ENCODE data around the gene CLDN7.

The CLDN7 gene, protein sequence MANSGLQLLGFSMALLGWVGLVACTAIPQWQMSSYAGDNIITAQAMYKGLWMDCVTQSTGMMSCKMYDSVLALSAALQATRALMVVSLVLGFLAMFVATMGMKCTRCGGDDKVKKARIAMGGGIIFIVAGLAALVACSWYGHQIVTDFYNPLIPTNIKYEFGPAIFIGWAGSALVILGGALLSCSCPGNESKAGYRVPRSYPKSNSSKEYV

DNA sequence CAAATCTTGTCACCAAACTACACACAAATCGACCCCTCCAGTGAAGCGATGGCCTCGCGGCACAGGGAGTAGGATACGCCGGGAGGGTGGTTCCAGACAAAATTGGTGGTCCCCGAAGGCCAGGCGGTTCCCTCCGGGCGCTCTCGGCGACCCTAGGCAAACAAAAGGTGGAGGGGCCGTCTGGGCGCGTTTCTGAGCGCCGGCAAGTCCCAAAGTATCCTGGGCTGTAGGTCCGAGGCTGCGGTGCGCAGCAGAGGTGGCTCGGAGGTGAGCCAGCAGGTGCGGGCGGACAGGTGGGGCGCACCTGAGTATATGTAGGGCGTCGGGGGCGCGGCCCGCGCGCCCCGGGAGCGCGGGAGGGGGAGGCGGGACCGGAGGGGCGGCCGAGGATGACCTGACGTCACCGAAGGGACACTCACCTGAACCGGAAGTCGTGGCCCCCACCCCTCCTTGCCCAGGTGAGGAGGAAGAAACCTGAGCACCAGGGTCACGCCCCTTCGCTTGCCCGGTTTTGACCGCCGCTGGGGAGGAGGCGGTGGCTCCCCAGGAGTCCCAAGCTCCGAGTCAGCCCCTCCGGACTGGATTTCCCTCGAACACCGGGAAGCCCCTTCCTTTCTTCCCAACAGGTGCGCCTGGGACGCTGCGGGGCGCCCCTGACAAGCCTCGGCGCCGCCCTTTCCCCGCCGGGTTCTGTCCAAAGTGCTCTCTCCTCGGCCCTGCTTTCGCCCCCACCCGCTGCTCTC is at the start of gene CLDN7:
CLDN7 (minus strand) TSS at position 287 of the 743 bp plus-strand sequence. CDS start 435 bp downstream, outside the sequence.
- DNase-seq: no peak

DNA sequence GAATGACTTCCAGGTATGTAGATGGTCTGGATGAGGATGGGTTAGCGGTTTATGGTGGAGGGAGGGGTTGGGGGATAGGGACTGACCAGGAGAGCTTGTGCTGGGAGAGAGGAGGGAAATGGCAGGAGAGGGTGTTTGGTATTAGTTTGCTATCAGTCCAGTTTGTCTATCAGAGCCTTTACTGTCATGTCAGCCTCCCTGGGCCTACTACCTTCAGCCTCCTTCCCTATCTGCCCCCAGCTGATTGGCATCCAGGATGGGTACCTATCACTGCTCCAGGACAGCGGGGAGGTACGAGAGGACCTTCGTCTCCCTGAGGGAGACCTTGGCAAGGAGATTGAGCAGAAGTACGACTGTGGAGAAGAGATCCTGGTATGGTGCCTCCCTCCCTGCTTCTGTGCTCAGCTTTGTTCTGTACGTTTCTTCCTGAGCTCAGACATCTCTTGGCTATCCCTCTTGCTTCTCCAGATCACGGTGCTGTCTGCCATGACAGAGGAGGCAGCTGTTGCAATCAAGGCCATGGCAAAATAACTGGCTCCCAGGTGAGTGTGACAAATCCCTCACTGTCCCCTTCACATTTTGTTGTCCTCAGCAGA is 48.9 kb upstream of the CLDN7 start:
- DNase-seq: no peak

DNA sequence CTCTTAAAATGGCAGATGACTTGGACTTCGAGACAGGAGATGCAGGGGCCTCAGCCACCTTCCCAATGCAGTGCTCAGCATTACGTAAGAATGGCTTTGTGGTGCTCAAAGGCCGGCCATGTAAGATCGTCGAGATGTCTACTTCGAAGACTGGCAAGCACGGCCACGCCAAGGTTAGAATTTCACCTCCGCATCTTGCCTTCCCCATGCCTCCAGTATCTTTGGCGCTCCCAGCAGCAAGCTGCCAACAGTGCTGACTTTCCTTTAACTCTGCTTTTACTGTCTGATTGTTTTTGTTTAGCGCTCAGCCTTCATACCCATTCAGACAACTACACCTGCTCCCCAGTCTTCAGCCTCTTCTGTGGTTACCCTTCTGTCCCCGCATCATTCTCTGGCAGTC is 47.4 kb upstream of the CLDN7 start:
- no peak for DNase-seq

DNA sequence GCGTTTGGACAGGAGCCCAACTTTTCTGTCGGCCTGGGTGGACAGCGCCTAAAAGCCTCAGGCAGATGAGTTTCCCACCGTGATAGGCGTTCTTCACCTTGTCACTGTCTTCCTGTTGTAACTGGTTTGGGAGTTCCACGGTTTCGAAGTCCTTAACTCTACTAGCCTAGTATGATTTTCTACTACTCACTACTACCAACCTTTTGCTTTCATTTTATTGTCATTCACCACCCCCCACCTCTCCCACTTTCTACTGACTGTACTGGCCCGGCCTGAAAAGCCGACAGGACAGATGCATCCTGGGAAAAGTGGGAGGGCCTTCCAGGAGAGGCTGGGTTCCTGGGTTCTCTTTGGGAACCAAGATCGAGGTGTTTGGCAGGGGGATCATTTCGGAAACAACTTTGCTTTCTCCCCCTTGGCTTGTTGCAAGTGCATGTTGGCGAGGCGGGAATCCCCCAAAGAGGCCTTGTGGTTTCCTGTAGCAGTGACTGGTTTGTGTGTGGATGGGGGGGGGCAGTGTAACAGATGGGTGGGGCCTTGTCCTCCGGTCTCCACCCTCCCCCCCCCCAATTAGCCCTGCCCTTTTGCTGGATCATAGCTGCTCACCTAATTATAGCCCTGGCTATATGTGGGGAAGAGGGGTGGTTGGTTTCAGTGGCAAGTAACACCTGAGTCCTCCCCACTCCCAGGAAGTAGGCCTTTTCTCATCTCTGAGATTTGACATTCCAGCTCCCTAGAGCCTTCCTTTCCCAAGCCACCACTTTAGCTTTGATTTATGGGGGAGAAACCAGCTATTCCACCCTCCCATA is 46.6 kb upstream of the CLDN7 start:
- DNase-seq: peak; percentile 68

DNA sequence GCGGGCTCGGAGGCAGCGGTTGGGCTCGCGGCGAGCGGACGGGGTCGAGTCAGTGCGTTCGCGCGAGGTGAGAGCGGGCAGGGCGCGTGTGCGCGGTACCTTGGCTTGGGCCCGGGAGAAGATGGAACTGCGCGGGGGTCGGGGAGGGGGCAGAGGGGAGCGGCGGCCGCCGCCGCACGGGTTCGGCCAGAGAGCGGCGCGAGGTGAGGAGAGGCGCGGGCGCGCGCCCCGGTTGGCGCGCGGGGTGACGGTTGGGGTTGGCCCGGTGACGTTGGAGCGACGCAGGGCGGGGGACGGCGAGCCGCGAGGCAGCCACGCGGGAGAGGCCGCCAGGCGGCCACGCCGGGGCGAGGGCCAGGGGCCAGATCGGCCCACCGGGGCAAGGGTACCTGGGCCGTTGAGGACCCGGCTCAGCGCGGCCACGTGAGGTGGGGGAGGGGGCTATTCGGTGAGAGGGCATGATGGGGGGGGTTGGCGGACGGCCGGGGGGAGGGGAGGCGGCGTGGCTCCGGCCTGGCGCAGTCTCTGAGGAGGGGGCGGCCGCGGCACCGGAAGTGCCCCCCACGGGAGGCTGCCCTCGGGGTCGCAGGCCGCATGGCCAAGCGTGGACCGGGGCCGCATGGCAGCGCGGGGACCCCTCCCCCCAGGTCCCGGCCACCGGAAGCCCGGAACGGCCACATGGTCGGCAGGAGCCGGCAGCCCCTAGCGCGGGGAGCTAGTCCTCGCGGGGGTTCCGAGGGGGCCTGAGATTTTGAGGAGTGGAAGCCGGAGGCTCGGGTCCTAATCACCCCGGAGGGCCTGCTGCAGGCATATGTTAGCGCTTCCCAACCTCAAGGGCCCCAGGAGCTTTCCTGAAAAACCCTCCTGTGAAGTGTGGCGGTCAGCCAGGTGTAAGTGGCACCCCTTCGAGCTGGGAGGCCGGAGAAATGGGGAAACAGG is 45.7 kb upstream of the CLDN7 start:
- DNase-seq: peak; percentile 41

DNA sequence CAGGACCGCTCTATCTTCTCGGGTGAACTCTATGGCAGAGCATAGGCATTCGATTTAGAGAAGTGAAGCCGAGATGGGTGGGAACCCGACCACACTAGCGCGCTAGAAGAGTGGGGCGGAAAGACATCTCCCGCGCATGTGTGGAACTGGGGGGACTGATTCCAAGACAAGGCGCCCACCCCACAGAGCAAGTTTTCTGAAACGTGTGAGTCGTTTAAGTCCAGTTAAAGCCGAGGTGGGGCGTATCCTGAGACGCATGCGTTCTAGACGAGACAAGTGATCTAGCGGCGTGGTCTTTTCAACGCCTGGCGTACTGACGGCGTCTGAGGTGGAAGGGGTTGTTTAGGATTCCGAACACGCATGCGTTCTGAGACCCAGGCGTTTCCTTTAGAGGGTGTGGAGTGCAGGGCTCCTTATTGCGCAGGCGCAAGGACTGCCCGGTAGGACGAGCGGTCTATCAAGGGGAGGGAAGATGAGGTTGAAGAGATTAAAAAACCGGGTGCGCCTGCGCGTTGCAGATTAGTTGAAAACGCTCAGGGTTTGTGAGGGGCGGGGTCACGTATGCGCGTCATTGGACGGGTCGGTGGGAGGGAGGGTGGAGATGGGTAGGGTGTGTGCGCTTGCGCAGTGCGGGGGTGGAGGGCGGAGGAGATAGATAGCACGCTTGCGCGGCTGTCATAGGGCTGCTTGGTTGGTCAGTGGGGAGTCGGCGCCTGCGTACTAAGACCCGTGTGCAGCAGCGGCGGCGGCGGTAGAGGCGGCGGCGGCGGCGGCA is 44.8 kb upstream of the CLDN7 start, which contains the start of gene EIF5A:
EIF5A (plus strand) TSS at position 718 of the 775 bp plus-strand sequence. CDS start 2,008 bp downstream, outside the sequence.
- peak; percentile 100 for DNase-seq

DNA sequence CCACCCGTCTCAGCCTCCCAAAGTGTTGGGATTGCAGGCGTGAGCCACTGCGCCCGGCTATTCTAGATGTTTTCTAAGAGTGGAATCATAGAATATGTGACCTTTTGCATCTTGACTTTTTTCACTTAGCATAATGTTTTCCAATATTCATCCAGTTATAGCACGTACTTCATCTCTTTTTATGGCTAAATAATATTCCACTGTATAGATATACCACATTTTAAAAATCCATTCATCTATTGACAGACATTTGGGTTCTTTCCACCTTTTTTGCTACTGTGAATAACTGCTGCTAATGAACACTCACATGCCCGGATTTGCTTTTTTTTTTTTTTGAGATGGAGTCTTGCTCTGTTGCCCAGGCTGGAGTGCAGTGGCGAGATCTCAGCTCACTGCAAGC is 41.9 kb upstream of the CLDN7 start:
- no peak for DNase-seq

DNA sequence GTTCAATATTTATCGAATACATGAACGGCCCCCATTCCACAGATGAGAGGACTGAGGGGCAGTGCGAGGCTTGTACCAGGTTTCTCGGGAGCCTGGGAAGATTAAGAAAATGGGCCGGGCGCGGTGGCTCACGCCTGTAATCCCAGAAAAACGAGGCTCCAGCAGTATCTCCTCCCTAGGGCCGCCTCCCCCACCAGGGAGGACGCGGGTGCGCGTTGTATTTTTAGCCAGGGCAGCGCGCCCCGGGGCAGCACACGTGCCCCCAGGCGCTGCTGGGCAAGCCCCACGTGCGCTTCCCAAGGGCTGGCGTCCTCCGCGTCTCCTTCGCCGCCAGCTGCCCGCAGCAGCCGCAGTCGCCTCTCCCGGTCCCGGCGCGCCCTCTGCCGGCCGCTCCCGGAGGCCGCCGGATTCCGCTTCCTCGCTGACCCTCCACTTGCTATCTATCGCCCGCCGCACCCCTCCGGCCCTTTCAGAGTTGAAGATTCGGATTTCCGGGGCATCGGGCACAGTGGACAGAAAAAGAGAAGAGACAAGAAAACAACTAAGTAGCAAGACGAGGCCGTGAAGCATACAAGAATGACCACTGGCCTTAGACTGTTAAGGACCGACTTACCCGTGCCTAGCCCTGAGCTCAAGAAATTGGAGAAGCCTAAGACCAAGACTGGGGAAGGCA is 34.0 kb upstream of the CLDN7 start:
- peak; percentile 66 for DNase-seq

DNA sequence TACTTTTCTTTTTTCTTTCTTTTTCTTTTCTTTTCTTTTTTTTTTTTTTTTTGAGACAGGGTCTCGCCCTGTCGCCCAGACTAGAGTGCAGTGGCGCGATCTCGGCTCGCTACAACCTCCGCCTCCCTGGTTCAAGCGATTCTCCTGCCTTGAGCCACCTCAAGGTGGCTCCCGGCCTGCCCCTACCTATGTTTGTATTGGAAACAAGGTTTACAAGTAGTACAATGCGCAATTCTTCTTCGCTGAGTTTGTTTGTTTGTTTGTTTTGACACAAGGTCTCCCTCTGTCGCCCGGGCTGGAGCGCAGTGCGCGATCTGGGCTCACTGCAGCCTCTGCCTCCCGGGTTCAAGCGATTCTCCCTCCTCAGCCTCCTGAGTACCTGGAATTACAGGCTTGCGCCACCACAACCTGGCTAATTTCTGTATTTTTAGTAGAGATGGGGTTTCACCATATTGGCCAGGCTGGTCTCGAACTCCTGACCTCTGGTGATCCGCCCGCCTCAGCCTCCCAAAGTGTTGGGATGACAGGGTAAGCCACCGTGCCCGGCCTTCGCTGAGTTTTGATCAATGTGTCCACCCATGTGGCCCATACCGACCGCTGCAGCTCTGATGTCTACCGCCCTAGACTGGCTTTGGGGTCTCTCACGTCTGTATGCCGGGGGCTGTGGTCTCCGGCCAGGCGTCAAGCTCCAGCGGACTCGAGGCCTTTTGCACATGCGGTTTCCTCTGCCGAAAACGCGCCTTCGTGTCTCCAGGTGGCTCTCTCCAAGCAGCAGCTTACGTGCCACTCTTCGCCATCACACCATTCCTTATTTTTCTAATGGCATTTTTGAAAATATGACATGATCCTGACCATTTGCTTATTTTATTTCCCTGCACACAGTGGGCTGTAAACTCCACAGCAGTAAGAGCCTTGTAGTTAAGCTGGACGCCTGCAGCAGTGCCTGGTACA is 33.2 kb upstream of the CLDN7 start:
- no peak for DNase-seq

DNA sequence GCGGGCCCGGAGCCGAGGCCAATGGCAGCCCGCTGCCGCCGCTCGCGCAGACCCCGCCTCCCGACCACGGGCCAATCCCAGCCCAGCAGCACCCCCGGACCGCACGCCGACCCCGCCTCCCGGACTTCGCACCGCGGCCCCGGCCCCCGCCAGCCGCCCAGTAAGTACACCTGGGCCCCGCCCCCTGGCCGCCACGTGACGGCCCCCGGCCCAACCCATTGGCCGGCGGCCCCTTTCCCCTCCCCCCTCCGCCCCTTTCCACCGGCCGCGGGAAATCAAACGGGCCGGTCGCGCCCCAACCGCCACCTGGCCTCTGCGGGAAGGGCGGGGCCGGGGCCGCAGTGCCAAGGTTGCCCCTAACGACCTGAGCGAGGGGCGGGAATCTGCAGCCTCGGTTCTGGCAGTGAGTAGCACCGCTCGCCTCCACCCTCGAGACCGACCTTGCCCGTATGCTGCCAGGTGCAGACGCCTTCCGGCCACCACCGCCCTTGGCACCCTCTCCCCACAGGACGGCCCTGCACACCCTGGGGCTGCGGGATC is 32.4 kb upstream of the CLDN7 start, which contains the start of gene YBX2:
YBX2 (minus strand) TSS at position 26 of the 540 bp plus-strand sequence. CDS start 139 bp downstream, outside the sequence.
- peak; percentile 86 for DNase-seq

DNA sequence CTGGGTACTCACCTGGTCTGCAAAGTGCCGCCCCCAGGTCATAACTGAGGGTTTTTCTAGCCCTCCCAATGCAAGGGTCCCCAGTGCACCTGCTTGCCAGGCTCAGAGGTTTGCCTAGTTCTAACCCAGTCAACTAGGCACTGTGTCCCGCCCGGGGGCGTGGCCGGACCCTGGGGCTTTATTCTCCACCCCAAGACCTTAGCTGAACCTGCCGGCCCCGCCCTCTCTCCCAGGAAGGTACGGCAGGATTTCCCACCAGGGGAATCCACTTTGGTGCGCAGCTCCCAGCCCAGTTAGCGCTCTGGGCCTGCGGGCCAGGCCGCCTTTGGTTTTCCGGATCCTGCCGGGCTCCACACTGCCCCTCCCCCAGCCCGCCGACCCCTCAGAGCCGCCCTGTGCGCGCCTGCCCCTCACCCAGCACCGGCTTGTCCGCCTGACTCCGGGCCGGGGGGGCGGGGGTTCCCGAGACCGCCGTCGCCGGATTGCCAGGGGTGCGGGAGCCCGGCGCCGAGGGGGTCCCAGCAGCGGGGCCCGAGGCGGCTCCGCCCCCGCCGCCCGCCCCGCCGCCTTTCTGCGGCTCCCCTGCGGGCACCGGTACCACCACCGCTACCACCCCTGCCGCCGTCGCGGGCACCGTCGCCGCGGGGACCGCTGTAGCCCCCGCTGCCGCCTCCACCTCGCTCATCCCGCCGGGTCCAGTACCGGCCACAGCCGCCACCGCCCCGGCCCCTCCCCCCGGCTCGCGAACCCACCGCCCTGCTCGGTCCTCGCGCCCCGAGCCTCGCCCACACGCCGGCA is 31.7 kb upstream of the CLDN7 start:
- DNase-seq: no peak

DNA sequence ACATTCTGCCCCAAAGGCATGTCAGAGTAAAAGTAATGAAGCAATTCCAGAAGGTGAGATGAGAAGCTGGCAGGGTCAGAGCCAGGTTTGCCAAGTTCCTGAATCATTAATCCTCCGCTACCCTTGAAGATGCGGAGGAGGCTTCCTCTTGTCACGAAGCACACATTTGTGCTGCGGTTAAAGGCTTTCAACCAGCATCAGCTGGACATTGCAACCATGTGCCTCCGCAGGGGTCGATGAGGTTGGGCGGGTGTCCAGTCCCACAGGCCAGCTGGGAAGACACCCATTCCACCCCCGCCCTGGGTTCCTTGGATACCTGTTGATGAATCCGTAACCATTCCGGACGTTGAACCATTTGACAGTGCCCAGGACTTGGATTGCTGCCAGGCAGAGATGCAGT is 30.9 kb upstream of the CLDN7 start:
- DNase-seq: no peak

DNA sequence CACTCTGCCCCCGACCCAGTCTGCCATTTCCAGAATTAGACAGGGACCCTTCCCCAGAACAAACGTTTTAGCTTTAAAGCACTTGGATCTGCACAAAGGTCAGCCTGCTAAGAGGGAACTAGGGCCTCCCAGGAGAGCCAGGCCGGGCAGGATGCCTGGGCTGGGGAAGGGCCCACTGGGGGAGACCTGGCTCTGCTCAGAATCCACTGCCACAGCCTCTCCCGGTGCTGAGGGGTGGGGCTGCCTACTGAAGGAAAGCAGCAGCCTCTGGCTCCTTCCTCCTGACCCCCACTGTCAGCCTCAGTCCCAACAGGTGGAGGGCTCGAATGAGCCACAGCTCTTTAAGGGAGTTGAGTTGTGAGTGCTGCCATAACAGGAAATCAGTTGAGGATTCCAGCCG is 30.5 kb upstream of the CLDN7 start:
- DNase-seq: no peak

DNA sequence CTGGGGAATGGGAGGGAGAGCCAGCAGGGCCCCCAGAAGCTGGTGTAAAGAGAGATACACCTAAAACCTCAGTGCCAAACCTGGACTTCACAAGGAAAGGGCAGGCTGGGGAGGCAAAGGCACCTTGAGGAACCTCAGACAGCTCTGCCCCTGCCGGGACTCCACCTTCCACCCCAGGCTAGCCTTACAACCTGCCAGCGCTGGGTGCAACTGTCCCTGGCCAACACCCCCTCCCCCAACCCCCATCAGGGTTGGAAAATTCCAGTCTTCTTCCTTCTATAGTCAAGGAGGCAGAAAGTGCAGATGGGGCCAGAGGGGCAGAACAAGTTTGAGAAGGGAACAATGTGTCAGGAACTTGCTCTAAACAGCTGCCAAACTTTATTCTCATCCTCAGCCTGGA is 29.9 kb upstream of the CLDN7 start:
- no peak for DNase-seq

DNA sequence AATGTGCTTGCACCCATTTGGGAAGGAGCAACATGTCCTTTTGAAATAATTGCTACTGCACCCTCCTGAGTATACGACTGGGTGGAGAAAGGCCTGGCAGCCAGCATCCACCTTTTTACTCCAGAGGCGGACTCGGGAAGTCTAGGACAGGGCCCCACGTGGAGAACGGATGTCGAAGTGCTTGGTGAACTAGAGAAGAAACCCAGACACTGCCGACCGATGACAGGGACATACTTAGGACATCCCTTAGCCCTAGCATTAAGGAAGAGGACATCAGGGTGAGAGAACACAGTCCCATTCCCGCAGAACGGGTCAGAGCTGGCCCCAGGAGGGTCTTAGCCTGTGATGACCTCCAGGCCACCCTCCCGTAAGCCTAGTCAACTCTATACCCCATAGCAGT is 28.4 kb upstream of the CLDN7 start:
- no peak for DNase-seq

DNA sequence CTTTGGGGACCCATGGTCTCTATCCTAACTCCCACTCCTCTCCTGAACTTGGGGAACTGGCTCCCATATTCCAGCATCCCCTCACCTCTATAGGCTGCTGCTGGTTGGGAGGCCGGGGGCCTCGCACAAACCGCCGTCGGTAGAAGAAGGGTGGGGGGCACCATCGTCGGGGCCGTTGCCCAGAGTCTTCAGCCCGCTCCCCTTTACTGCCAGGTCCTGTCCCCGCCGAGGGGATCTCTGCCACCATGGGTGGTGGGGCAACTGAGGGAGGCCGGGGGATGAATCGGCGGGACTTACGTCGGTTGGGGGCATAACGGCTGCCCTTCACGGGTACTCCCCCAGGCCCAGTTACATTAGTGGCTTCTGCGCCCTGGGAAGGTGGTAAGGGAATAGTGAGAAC is 27.9 kb upstream of the CLDN7 start:
- DNase-seq: no peak

DNA sequence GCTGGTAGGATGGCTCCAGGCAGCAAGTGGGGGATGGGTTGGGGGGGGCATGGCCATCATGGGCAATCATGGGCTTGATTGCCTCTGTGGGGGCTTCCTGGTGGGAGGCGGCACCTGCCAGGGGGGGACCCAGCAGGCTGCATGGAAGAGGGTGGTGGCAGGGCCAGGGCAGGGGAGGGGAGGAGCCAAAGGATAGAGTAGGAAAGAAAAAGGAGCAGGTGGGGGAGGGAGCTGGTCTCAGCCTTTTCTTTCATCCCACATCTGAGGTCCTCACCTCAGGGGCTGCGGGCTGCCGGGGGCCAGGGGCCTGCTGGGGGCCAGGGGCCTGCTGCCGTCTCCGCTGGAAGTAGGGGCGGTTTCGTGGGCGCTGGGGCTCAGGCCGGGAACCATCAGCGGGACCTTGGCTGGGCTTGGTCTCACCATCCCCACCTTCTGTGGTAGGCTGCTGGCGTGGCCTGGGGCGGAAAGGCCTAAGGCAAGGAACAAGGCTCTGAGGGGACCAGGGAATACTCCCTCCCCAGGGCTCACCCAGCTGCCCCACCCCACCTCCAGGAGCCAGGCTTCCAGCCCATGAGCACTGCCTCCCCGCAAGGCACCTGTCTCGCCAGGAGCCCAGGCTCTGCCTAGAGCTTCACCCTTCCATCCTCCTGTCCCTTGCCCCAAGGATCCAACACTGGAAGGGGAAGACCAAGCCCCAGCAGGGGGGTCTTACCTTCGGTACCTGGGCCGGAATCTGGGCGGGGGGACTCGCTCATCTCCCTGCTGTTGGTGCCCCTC is 27.2 kb upstream of the CLDN7 start:
- DNase-seq: no peak

Data from GDM1 (cell line).